Endothelial cell of umbilical vein (primary cell): Measurements from ENCODE around the gene IQCE. TPM values are rescaled to one million over a fixed set of nuclear protein-coding genes. Genes with fewer than 3 reads are reported as not detected.

Experiments used
- BruUV-seq: library from RNA; stranded (reverse); fragments of 400-500 nt; replicated peaks from 2 replicates; lab custom pipeline; 2021; lab: Mats Ljungman, UMichigan
- CTCF ChIA-PET: fragments of 300-600, 350-600 bp; sonication (Branson Sonifier 250); formaldehyde crosslinking; loops from one replicate; lab custom pipeline; 2021; ENCODE audit warnings: antibody characterized with exemption, inconsistent platforms; lab: Charles Lee
- POLR2A ChIA-PET: fragments of 300-600, 350-600 bp; sonication (Branson Sonifier 250); formaldehyde crosslinking; loops from one replicate; lab custom pipeline; 2021; ENCODE audit warnings: antibody characterized with exemption, inconsistent platforms; lab: Charles Lee
- DNase-seq: peaks from one replicate; pipeline ENCODE4 v3.0.0-alpha.2; 2011; ENCODE audit warnings: low read depth, low spot score
- FAIRE-seq: peaks from 2 replicates; lab custom pipeline; 2011; peaks lifted over from hg19 to GRCh38; lab: Jason Lieb, UNC
- H2AFZ ChIP-seq: 2 replicates; pipeline ENCODE4 v1.6.0; 2012; ENCODE audit warnings: low read depth, low read length, control low read depth, inconsistent platforms
- H3K27ac ChIP-seq: 2 replicates; pipeline ENCODE4 v1.5.1; 2011; ENCODE audit warnings: low read depth, mild to moderate bottlenecking, control low read depth, low read length, moderate library complexity; ENCODE audit not compliant: insufficient read depth
- H3K27me3 ChIP-seq, 2 experiments: 2 replicates each; pipeline versions ENCODE4 v1.6.0 to v1.6.1; 2011; ENCODE audit warnings: low read length in 2 of 2, mixed read lengths in 1 of 2; ENCODE audit not compliant: control insufficient read depth in 2 of 2, insufficient read depth in 2 of 2
- H3K36me3 ChIP-seq, 2 experiments: 2 replicates in 1 of 2; 3 replicates in 1 of 2; pipeline ENCODE4 v1.5.1; 2011; ENCODE audit warnings: low read length in 2 of 2, mild to moderate bottlenecking in 1 of 2, moderate library complexity in 1 of 2; ENCODE audit not compliant: control insufficient read depth in 2 of 2, insufficient read depth in 2 of 2; ENCODE audit errors: extremely low read depth in 1 of 2
- H3K4me1 ChIP-seq: 3 replicates; pipeline ENCODE4 v1.5.1; 2011; ENCODE audit warnings: mild to moderate bottlenecking, low read length; ENCODE audit not compliant: control insufficient read depth, insufficient read depth; ENCODE audit errors: extremely low read depth
- H3K4me2 ChIP-seq: 2 replicates; pipeline ENCODE4 v1.6.1; 2011; ENCODE audit warnings: low read length, control low read depth, mixed read lengths; ENCODE audit not compliant: insufficient read depth
- H3K4me3 ChIP-seq, 3 experiments: fragments of 200-600 bp in 1 of 3; sonication (generic), shearing (Covaris generic) in 1 of 3; replicated peaks in 1 of 3; 2 replicates each; pipeline ENCODE4 v1.5.1; 2011 to 2016; ENCODE audit warnings: control low read depth in 3 of 3, low read length in 3 of 3, mild to moderate bottlenecking in 2 of 3, inconsistent platforms in 1 of 3, low read depth in 1 of 3, moderate library complexity in 1 of 3; ENCODE audit not compliant: insufficient read depth in 1 of 3
- H3K79me2 ChIP-seq: 2 replicates; pipeline ENCODE4 v1.6.0; 2012; ENCODE audit warnings: low read length, inconsistent platforms; ENCODE audit not compliant: control insufficient read depth, insufficient read depth
- H3K9ac ChIP-seq: replicated peaks from 2 replicates; pipeline ENCODE3; 2011; ENCODE audit warnings: low read length, control low read depth; ENCODE audit not compliant: insufficient read depth; ENCODE audit errors: extremely low read depth
- H3K9me1 ChIP-seq: replicated peaks from 3 replicates; pipeline ENCODE4 v1.6.0; 2011; ENCODE audit warnings: mild to moderate bottlenecking, low read length; ENCODE audit not compliant: control insufficient read depth, insufficient read depth; ENCODE audit errors: extremely low read depth
- H3K9me3 ChIP-seq: replicated peaks from 2 replicates; pipeline ENCODE4 v1.5.1; 2012; ENCODE audit warnings: low read length, inconsistent platforms; ENCODE audit not compliant: control insufficient read depth, insufficient read depth
- H4K20me1 ChIP-seq: replicated peaks from 2 replicates; pipeline ENCODE3; 2011; ENCODE audit warnings: mild to moderate bottlenecking, low read length; ENCODE audit not compliant: control insufficient read depth, insufficient read depth; ENCODE audit errors: extremely low read depth
- CTCF ChIP-seq, 2 donors: IDR thresholded peaks; 1 replicate in 1 of 2; 2 replicates in 1 of 2; pipeline ENCODE4 v1.5.1; 2011; ENCODE audit warnings: low read length in 2 of 2, mild to moderate bottlenecking in 2 of 2, moderate library complexity in 2 of 2, control low read depth in 1 of 2, inconsistent platforms in 1 of 2, low read depth in 1 of 2; ENCODE audit not compliant: insufficient read depth in 1 of 2; ENCODE audit errors: extremely low read depth in 1 of 2
- EZH2 ChIP-seq: IDR thresholded peaks from 2 replicates; pipeline ENCODE4 v1.6.1; 2012; ENCODE audit warnings: borderline replicate concordance, low read depth, mild to moderate bottlenecking, moderate library complexity, low read length, inconsistent platforms; ENCODE audit not compliant: severe bottlenecking
- FOS ChIP-seq: IDR thresholded peaks from 2 replicates; pipeline ENCODE4 v1.6.1; 2011; ENCODE audit warnings: mild to moderate bottlenecking, low read length, moderate library complexity, borderline replicate concordance; ENCODE audit not compliant: insufficient read depth
- GATA2 ChIP-seq: IDR thresholded peaks from 2 replicates; pipeline ENCODE4 v1.7.0; 2011; ENCODE audit warnings: low read depth, mild to moderate bottlenecking, moderate library complexity, mixed read lengths, low read length; ENCODE audit not compliant: insufficient read length, insufficient read depth
- JUN ChIP-seq: IDR thresholded peaks from 2 replicates; pipeline ENCODE4 v1.6.1; 2011; ENCODE audit warnings: borderline replicate concordance, low read depth; ENCODE audit not compliant: insufficient read length, insufficient read depth
- MAX ChIP-seq: IDR thresholded peaks from 2 replicates; pipeline ENCODE4 v1.6.1; 2011; ENCODE audit not compliant: insufficient read depth, insufficient read length
- MYC ChIP-seq: IDR thresholded peaks from one replicate; pipeline ENCODE4 v1.6.1; 2011; ENCODE audit warnings: mild to moderate bottlenecking, low read depth, low read length
- POLR2A ChIP-seq: IDR thresholded peaks from 2 replicates; pipeline ENCODE4 v1.6.1; 2012; ENCODE audit warnings: low read depth, mild to moderate bottlenecking, control low read depth, low read length
- POLR2AphosphoS5 ChIP-seq: IDR thresholded peaks from 2 replicates; pipeline ENCODE4 v1.6.1; 2012; ENCODE audit warnings: low read depth, mild to moderate bottlenecking, control low read depth, low read length, moderate library complexity; ENCODE audit not compliant: insufficient read depth
- dilution Hi-C: fragments of 300-500 bp; cut with MboI; formaldehyde crosslinking; loops from one replicate; pipeline ENCODE4 v1.15.0; 2019; ENCODE audit warnings: low sequenced_read_pairs; ENCODE audit not compliant: extremely low pct_ligation_motif_present
- intact Hi-C: fragments of 100-400 bp; cut with micrococcal nuclease; formaldehyde crosslinking; loops from one replicate; pipeline ENCODE4 v1.10.0; 2022
- polyA plus RNA-seq, 4 experiments: library from polyadenylated mRNA; depleted of rRNA in 3 of 4; stranded (reverse) in 3 of 4; unstranded in 1 of 4; fragments of >200 nt; gene quantifications; 2 replicates each; pipeline versions ENCODE4 v1.2.1 to v1.2.3, GENCODE V29; 2011 to 2012; ENCODE audit warnings: missing spikeins in 1 of 4
- total RNA-seq: library from RNA; stranded (reverse); gene quantifications from 2 replicates; pipeline ENCODE4 v1.2.3, GENCODE V29; 2021

Gene IQCE
- total and polyA plus RNA-seq, 2 donors (not counting 3 experiments of a cell fraction or from before 2014, with no cell fraction given), result 4.9 to 14.5 TPM

DNA sequence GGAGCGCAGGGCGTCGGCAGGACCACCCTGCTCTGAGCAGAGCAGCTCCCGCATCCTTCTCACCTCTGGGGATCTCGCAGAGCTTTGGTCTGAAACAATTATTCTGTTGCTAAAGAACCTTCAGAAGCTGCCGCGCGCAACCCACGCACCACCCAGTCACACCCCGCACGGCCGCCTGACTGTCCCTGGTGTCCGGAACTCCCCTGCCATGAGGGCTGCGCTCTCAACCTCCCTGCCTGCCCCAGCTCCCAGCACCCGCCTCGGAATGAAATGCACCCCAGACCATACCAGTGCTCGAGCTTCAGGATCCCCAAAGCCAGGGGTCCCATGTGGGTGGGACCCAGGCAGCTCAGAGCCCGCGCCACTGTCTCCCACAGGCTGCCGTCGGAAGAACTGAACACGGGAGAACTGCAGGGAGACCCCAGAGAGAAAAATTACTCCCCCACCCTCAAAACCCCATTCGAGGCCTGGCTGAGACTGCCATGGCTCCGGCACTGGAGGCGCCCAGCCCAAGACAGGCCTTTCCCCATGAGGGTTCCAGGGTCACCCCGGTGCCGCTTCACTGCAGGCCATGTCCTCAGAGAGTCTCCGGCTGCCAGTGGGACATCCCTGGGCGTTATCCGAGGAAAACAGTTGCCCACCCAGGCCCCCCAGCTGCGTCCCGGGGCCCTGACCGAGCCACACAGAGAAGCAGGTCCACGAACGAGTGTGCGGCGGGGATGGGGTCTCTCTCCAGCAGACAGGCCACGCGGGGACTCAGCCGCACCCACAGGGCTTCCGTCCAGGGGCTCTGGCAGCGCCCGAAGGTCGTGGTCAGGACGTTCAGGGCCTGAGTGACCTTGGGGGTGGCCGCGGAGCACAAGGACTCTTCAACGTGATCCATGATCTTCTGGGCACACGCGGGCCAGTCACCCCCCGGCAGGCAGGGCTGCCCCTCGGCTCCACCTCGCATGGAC is 15.6 kb upstream of the IQCE start:
- no TSS peak for BruUV-seq
- POLR2A ChIA-PET, result no interaction called here
- dilution Hi-C loops, result no loop called here

More for the DNA sequence above, 15.6 kb upstream of the IQCE start:
- no peaks in the 10 kb centered on the region for H4K20me1 ChIP-seq
- H3K36me3 ChIP-seq, result peaks cover 2 to 45% of the 10 kb centered on the region in 2 experiments
- no peak overlapping the region for H3K4me2 ChIP-seq
- CTCF ChIA-PET, result interaction anchor here (1.1 kb wide), 1 partner anchor 91 kb away, joined by 3 read pairs; no protein-coding TSS in a partner anchor
- H3K9me1 ChIP-seq, result no peaks in the 10 kb centered on the region
- H3K27me3 ChIP-seq, result no peaks in the 10 kb centered on the region
- no peak overlapping the region for H2AFZ ChIP-seq
- H3K79me2 ChIP-seq, result no peaks in the 10 kb centered on the region
- intact Hi-C loops, result no loop called here
- no peak overlapping the region for H3K9ac ChIP-seq
- TF ChIP-seq GATA2, result no peak
- TF ChIP-seq MYC, result no peak
- no peak for TF ChIP-seq MAX
- no peak for TF ChIP-seq POLR2A
- TF ChIP-seq JUN, result no peak
- no peak for TF ChIP-seq POLR2AphosphoS5
- TF ChIP-seq CTCF (IDR thresholded peaks at IDR 0.05; ENCODE audit: extremely low read depth in 1 of 2, insufficient read depth in 1 of 2, low read depth in 1 of 2, low read length in 2 of 2), result no peak
- no peak for TF ChIP-seq FOS
- no peak for TF ChIP-seq EZH2
- no peaks in the 10 kb centered on the region for H3K9me3 ChIP-seq
- H3K4me1 ChIP-seq, result no peaks in the 10 kb centered on the region
- no peak overlapping the region for H3K4me3 ChIP-seq
- DNase-seq (no peak), FAIRE-seq (no peak)
- H3K27ac ChIP-seq, result no peak overlapping the region
